A549 (cell line): ENCODE results near the gene CDH2. TPM values are rescaled to one million over a fixed set of nuclear protein-coding genes. Genes with fewer than 3 reads are reported as not detected.

Experiments used
- ATAC-seq, 2 experiments: fragments of 200-7000 bp in 1 of 2; fragments of >200 bp in 1 of 2; cut with Nextera tagmentation in 1 of 2; cut with Tn5 transposase in 1 of 2; 3 replicates each; pipeline versions ENCODE4 v1.8.0 to v1.9.1; 2018 to 2020; ENCODE audit warnings: mild to moderate bottlenecking in 1 of 2, moderate library complexity in 1 of 2
- CTCF ChIA-PET: fragments of 300-600 bp; sonication (Branson Sonifier 250); formaldehyde crosslinking; extraction: SDS; loops from one replicate; lab custom pipeline; 2021; ENCODE audit warnings: antibody characterized with exemption, inconsistent platforms; lab: Yijun Ruan, JAX
- POLR2A ChIA-PET: fragments of 350-600 bp; formaldehyde crosslinking; extraction: SDS; loops from one replicate; lab custom pipeline; 2021; ENCODE audit warnings: antibody characterized with exemption, inconsistent platforms; lab: Yijun Ruan, JAX
- DNase-seq, 2 experiments: peaks; one replicate each; pipeline versions ENCODE4 v3.0.0 to v3.0.0-alpha.2; 2011 to 2016; ENCODE audit warnings: low read depth in 1 of 2, low spot score in 1 of 2
- FAIRE-seq: peaks from 2 replicates; lab custom pipeline; 2011; peaks lifted over from hg19 to GRCh38; lab: Jason Lieb, UNC
- H3K27ac ChIP-seq, 2 experiments: fragments of >200 bp; sonication (Bioruptor Twin); formaldehyde crosslinking; 3 replicates each; pipeline ENCODE4 v1.5.1; 2016 to 2017
- H3K4me1 ChIP-seq: fragments of >200 bp; sonication (Bioruptor Twin); formaldehyde crosslinking; 3 replicates; pipeline ENCODE4 v1.6.1; 2016
- H3K4me2 ChIP-seq: fragments of >200 bp; sonication (Bioruptor Twin); formaldehyde crosslinking; 3 replicates; pipeline ENCODE4 v1.6.1; 2016
- H3K4me3 ChIP-seq: fragments of >200 bp; sonication (Bioruptor Twin); formaldehyde crosslinking; 3 replicates; pipeline ENCODE4 v1.5.1; 2016
- H3K9me3 ChIP-seq: fragments of >200 bp; sonication (Bioruptor Twin); formaldehyde crosslinking; 3 replicates; pipeline ENCODE4 v1.6.1; 2016
- BCL3 ChIP-seq: fragments of >200 bp; sonication (Bioruptor Twin); formaldehyde crosslinking; IDR thresholded peaks from 3 replicates; pipeline ENCODE4 v1.6.1; 2016
- CBX2 ChIP-seq: fragments of 200-600 bp; sonication (generic); IDR thresholded peaks from 2 replicates; pipeline ENCODE4 v1.6.1; 2016; ENCODE audit warnings: low read depth, mild to moderate bottlenecking, borderline replicate concordance
- CEBPB ChIP-seq, 2 experiments: fragments of >200 bp in 1 of 2; sonication (Bioruptor Twin) in 1 of 2; formaldehyde crosslinking in 1 of 2; IDR thresholded peaks; 2 replicates each; pipeline ENCODE4 v1.6.1; 2012 to 2016
- CHD2 ChIP-seq: fragments of 150-350 bp; IDR thresholded peaks from 2 replicates; pipeline ENCODE4 v1.6.1; 2014; ENCODE audit warnings: low read length; ENCODE audit not compliant: partially characterized antibody
- CHD4 ChIP-seq: fragments of 200-600 bp; sonication (generic); IDR thresholded peaks from 2 replicates; pipeline ENCODE4 v1.6.1; 2016; ENCODE audit warnings: antibody characterized with exemption, mild to moderate bottlenecking, borderline replicate concordance
- E2F6 ChIP-seq: IDR thresholded peaks from 2 replicates; pipeline ENCODE4 v1.6.1; 2012; ENCODE audit warnings: low read depth, borderline replicate concordance
- ELK1 ChIP-seq: fragments of 150-350 bp; IDR thresholded peaks from 2 replicates; pipeline ENCODE4 v1.6.1; 2014; ENCODE audit warnings: low read depth, mild to moderate bottlenecking, low read length
- EP300 ChIP-seq, 2 experiments: fragments of >200 bp; sonication (Bioruptor Twin); formaldehyde crosslinking; IDR thresholded peaks; 2 replicates in 1 of 2; 3 replicates in 1 of 2; pipeline ENCODE4 v1.6.1; 2016 to 2017
- FOSL2 ChIP-seq, 2 experiments: fragments of 450-650 bp in 1 of 2; fragments of >200 bp in 1 of 2; sonication (Bioruptor Twin) in 1 of 2; formaldehyde crosslinking; IDR thresholded peaks; 2 replicates each; pipeline versions ENCODE4 v1.5.0 to v1.6.1; 2016 to 2020; ENCODE audit warnings: mild to moderate bottlenecking in 1 of 2, moderate library complexity in 1 of 2
- FOXS1 ChIP-seq: fragments of 250-450 bp; sonication (Bioruptor Pico); IDR thresholded peaks from 2 replicates; pipeline ENCODE4 v1.5.0; 2020; ENCODE audit warnings: mild to moderate bottlenecking, moderate library complexity
- GATA3 ChIP-seq: IDR thresholded peaks from 2 replicates; pipeline ENCODE4 v1.6.1; 2012; ENCODE audit warnings: borderline replicate concordance
- HDAC2 ChIP-seq: fragments of 200-600 bp; sonication (generic); IDR thresholded peaks from 2 replicates; pipeline ENCODE4 v1.6.1; 2016
- HMGXB4 ChIP-seq: fragments of 250-450 bp; sonication (Bioruptor Pico); IDR thresholded peaks from 2 replicates; pipeline ENCODE4 v1.5.0; 2021; ENCODE audit warnings: mild to moderate bottlenecking, moderate library complexity, borderline replicate concordance
- KDM1A ChIP-seq: fragments of 200-600 bp; sonication (generic); IDR thresholded peaks from 2 replicates; pipeline ENCODE4 v1.6.1; 2016; ENCODE audit warnings: low read depth, mild to moderate bottlenecking
- MAFK ChIP-seq: fragments of 450-650 bp; IDR thresholded peaks from 2 replicates; pipeline ENCODE4 v1.6.1; 2014; ENCODE audit not compliant: partially characterized antibody
- MAZ ChIP-seq: fragments of 150-350 bp; IDR thresholded peaks from 2 replicates; pipeline ENCODE4 v1.6.1; 2014; ENCODE audit warnings: antibody characterized with exemption, low read depth, low read length, borderline replicate concordance
- PBX3 ChIP-seq: IDR thresholded peaks from 2 replicates; pipeline ENCODE4 v1.6.1; 2012
- POLR2A ChIP-seq: IDR thresholded peaks from 2 replicates; pipeline ENCODE4 v1.6.1; 2012; ENCODE audit warnings: mild to moderate bottlenecking, low read length
- RAD21 ChIP-seq, 2 experiments: fragments of >200 bp in 1 of 2; sonication (Bioruptor Twin) in 1 of 2; formaldehyde crosslinking in 1 of 2; IDR thresholded peaks in 1 of 2; conservative IDR thresholded peaks in 1 of 2; 2 replicates in 1 of 2; 3 replicates in 1 of 2; pipeline ENCODE4 v1.6.1; 2012 to 2018; ENCODE audit warnings: inconsistent platforms in 1 of 2
- RCOR1 ChIP-seq: fragments of 150-350 bp; IDR thresholded peaks from 2 replicates; pipeline ENCODE4 v1.6.1; 2014; ENCODE audit warnings: antibody characterized with exemption, low read length, low read depth
- REST ChIP-seq: fragments of 200-600 bp; sonication (generic); IDR thresholded peaks from 2 replicates; pipeline ENCODE4 v1.6.1; 2016; ENCODE audit warnings: antibody characterized with exemption, mild to moderate bottlenecking, moderate library complexity
- RFX5 ChIP-seq: fragments of 450-650 bp; IDR thresholded peaks from 2 replicates; pipeline ENCODE4 v1.7.1; 2014; ENCODE audit warnings: antibody characterized with exemption, mild to moderate bottlenecking, moderate library complexity
- TFCP2L1 ChIP-seq: fragments of 250-450 bp; sonication (Bioruptor Pico); IDR thresholded peaks from 2 replicates; pipeline ENCODE4 v1.5.0; 2021; ENCODE audit warnings: mild to moderate bottlenecking
- USF2 ChIP-seq: fragments of 450-650 bp; IDR thresholded peaks from 2 replicates; pipeline ENCODE4 v1.6.1; 2014; ENCODE audit warnings: antibody characterized with exemption
- ZC3H11A ChIP-seq: fragments of 450-650 bp; IDR thresholded peaks from 2 replicates; pipeline ENCODE4 v1.6.1; 2014; ENCODE audit warnings: antibody characterized with exemption, mild to moderate bottlenecking
- ZSCAN20 ChIP-seq: fragments of 250-450 bp; sonication (Bioruptor Pico); IDR thresholded peaks from 2 replicates; pipeline ENCODE4 v1.8.0; 2022; ENCODE audit warnings: mild to moderate bottlenecking, moderate library complexity
- WGBS: methylation state at CpG from one replicate; pipeline ENCODE4 v1.1.6; 2017; ENCODE audit errors: missing lambda C conversion rate; 5-methylcytosine and 5-hydroxymethylcytosine counted together
- polyA plus RNA-seq, 4 experiments: library from polyadenylated mRNA; depleted of rRNA in 3 of 4; stranded (reverse); fragments of >200 nt; fragmentation: RNase III in 1 of 4; extraction: RNeasy Plus Mini Kit Qiagen cat#74134 plus additional on column Dnase treatment in 1 of 4; gene quantifications; 2 replicates in 3 of 4; 3 replicates in 1 of 4; pipeline ENCODE4 v1.2.3, GENCODE V29; 2011 to 2017

Gene CDH2
- polyA plus RNA-seq, 2 of the 4 experiments (the other 2 are of a cell fraction) = 54.0 to 71.9 TPM

GRCh38 chr18:27931535-27931934, 245.4 kb downstream of the CDH2 start:
- TF ChIP-seq BCL3 (no peak), EP300 (IDR thresholded peaks at IDR 0.05) (no peak), HDAC2 (no peak), FOXS1 (CRISPR knock-in tag) (no peak), USF2 (no peak), KDM1A (no peak), RCOR1 (no peak)
- TF ChIP-seq, all 56 proteins: peak for 0
- WGBS = 36% methylated on average over 3 of the region's 3 CpGs
- H3K4me2 ChIP-seq = no peak overlapping the region
- H3K9me3 ChIP-seq = no peaks in the 10 kb centered on the region
- CTCF ChIA-PET = no interaction called here
- no peak overlapping the region for H3K27ac ChIP-seq
- no peaks in the 10 kb centered on the region for H3K4me1 ChIP-seq
- POLR2A ChIA-PET = no interaction called here
- no peak for DNase-seq
- FAIRE-seq = no peak
- no peak overlapping the region for H3K4me3 ChIP-seq
- no peak for ATAC-seq

- DNase-seq (no peak), ATAC-seq (no peak), FAIRE-seq (no peak)
- Histone ChIP-seq H3K9me3 (no peaks in the 10 kb centered on the region), H3K27ac (no peak overlapping the region), H3K4me1 (peaks cover 6% of the 10 kb centered on the region; the same call in 1 of the 3 replicates), H3K4me2 (no peak overlapping the region), H3K4me3 (no peak overlapping the region)
- ChIA-PET CTCF (no interaction called here), POLR2A (no interaction called here)
- WGBS = 78% methylated on average over 5 of the region's 5 CpGs
- no peak for TF ChIP-seq REST
- no peak for TF ChIP-seq HMGXB4 (CRISPR knock-in tag)
- no peak for TF ChIP-seq CEBPB (IDR thresholded peaks at IDR 0.05)
- TF ChIP-seq CHD4 = no peak
- no peak for TF ChIP-seq MAFK
- no peak for TF ChIP-seq GATA3
- TF ChIP-seq RFX5 = no peak
- no peak for TF ChIP-seq POLR2A
- TF ChIP-seq MAZ = no peak
- TF ChIP-seq CHD2 = no peak
- no peak for TF ChIP-seq E2F6
- no peak for TF ChIP-seq KDM1A
- TF ChIP-seq TFCP2L1 (CRISPR knock-in tag) = no peak
- no peak for TF ChIP-seq RAD21 (conservative IDR thresholded peaks at IDR 0.05 in 1 of 2, IDR thresholded peaks at IDR 0.05 in 1 of 2)
- TF ChIP-seq PBX3 = no peak
- no peak for TF ChIP-seq FOSL2 (IDR thresholded peaks at IDR 0.05)
- no peak for TF ChIP-seq FOSL2 (CRISPR knock-in tag; IDR thresholded peaks at IDR 0.05)
- TF ChIP-seq ELK1 = no peak
- TF ChIP-seq ZSCAN20 (CRISPR knock-in tag) = no peak
- no peak for TF ChIP-seq CBX2
- no peak for TF ChIP-seq ZC3H11A
These were observed 254.2 kb downstream of the CDH2 start for GRCh38 chr18:27922780-27923179.
